Memory B cell (primary cell): ENCODE results near the gene PRKAG2.

Experiments used
- ATAC-seq: fragments of 150-1000 bp; cut with Tn5 transposase; 2 replicates; pipeline ENCODE4 v1.10.0; 2021; ENCODE audit warnings: low read depth, mild to moderate bottlenecking, moderate library complexity
- DNase-seq, 2 donors: peaks; one replicate each; pipeline ENCODE4 v3.0.0; 2022; ENCODE audit warnings: low spot score in 2 of 2
- H3K27ac Mint-ChIP-seq: one replicate; pipeline ENCODE4 v1.8.0; 2022; ENCODE audit warnings: mild to moderate bottlenecking, moderate library complexity, mixed read lengths
- H3K27me3 Mint-ChIP-seq: one replicate; pipeline ENCODE4 v1.8.0; 2022; ENCODE audit warnings: mixed read lengths
- H3K36me3 Mint-ChIP-seq: one replicate; pipeline ENCODE4 v1.8.0; 2022; ENCODE audit warnings: mild to moderate bottlenecking, mixed read lengths
- H3K4me1 Mint-ChIP-seq: one replicate; pipeline ENCODE4 v1.8.0; 2022; ENCODE audit warnings: mixed read lengths
- H3K4me3 Mint-ChIP-seq: one replicate; pipeline ENCODE4 v1.8.0; 2022; ENCODE audit warnings: mild to moderate bottlenecking, moderate library complexity, mixed read lengths
- H3K9me3 Mint-ChIP-seq: one replicate; pipeline ENCODE4 v1.8.0; 2022; ENCODE audit warnings: mixed read lengths

Gene PRKAG2

DNA sequence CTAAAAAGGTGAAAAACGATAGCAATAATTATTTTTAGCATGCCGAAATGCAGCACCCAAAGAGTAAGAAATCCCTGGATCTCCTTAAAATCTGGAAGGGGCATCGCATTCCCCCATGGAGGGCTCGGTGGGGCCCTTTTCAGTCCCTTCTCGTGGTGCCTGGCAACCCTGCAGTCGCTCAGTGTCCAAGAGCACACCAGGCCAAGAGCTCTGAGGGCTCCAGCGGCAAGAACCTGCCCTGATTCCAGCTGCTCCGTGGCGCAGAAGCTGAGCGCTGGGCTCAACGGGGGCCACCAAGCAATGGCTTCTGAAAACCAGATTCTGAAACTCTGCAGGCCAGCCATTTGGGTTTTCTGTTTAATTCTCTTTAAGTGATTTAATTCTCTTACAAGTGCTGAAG, 131.2 kb downstream of the PRKAG2 start:
- Mint-ChIP-seq H3K27me3 (no peaks in the 10 kb centered on the region), H3K9me3 (no peaks in the 10 kb centered on the region), H3K36me3 (peaks cover 8% of the 10 kb centered on the region), H3K27ac (no peak overlapping the region), H3K4me3 (no peak overlapping the region), H3K4me1 (peaks cover 4% of the 10 kb centered on the region)
- ATAC-seq (no peak), DNase-seq (no peak)

DNA sequence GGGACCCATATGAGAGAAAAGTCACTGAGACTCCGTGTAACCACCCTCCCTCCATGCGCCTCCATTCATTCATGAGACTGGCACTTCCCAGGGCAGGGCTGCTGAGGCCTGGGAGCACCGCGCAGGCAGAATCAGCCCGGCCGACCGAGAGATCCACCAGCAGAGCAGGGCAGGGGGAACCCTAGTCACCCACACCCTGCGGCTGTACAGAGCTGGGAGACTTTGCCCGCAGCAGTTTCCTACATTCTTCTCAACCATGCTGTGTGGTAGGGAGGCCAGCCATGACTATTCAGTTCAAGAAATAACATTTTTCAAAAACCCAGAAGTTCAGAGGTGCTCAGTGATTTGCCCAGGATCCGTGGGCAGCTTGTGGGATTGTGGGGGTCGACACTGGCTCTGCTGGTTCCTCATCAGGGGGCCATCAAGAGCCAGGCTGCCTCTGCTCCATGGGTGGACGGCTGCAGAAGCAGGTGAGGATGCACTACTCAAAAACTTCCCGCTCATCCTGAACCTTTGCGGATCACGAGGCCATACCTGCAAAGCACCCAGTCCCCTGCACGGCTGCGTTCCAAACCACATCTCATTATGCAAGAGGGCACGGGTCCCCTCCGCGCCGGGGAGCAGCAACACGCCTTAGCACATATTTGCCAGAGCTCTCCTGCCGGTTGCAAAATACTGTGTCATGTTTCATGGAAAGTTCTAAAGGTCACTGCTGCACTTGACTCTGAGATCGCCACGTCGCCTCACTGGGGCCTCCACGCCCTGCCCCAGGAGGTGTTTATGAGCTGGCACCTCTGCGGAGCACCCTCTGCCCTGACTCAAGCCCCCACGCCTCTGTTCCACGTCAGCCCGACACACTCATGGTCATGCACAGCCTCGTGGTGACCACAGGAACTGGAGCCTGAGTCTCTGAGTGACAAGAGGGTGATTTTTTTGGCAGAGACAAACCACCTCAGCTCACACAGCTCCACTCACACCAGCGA, 132.0 kb downstream of the PRKAG2 start:
- Mint-ChIP-seq H3K4me3 (no peak overlapping the region), H3K36me3 (peaks cover 10% of the 10 kb centered on the region), H3K27ac (no peak overlapping the region), H3K27me3 (no peaks in the 10 kb centered on the region), H3K9me3 (no peaks in the 10 kb centered on the region), H3K4me1 (peaks cover 4% of the 10 kb centered on the region)
- ATAC-seq, result no peak
- DNase-seq, result no peak

DNA sequence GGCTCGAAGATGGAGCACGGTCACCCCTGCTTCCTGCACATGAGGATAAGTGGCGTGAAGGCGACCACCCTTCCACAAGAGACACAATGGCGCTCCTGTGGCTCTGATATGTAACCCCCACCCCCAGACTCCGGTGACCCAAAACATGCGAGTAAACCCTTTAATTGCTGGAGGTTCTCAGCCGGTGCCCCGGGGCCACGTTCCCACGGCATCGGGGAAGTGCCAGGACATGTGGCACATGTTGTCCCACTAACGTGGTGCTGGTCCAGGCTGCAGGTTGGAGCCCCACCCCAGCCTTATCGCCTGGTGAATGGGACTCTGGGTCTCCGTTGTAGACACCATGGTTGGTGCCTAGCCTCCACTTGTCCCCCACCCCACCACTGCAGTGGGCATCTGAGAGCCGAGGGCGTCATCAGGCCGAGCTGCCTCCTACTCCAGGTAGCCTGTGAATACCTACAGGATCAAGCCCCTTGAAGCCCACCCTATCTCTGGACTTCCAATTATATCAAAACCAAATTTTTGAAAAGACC, 132.8 kb downstream of the PRKAG2 start:
- H3K27ac Mint-ChIP-seq, result no peak overlapping the region
- H3K9me3 Mint-ChIP-seq, result no peaks in the 10 kb centered on the region
- no peaks in the 10 kb centered on the region for H3K27me3 Mint-ChIP-seq
- peaks cover 7% of the 10 kb centered on the region for H3K4me1 Mint-ChIP-seq
- ATAC-seq (no peak), DNase-seq (no peak)
- peaks cover 8% of the 10 kb centered on the region for H3K36me3 Mint-ChIP-seq
- H3K4me3 Mint-ChIP-seq, result no peak overlapping the region

DNA sequence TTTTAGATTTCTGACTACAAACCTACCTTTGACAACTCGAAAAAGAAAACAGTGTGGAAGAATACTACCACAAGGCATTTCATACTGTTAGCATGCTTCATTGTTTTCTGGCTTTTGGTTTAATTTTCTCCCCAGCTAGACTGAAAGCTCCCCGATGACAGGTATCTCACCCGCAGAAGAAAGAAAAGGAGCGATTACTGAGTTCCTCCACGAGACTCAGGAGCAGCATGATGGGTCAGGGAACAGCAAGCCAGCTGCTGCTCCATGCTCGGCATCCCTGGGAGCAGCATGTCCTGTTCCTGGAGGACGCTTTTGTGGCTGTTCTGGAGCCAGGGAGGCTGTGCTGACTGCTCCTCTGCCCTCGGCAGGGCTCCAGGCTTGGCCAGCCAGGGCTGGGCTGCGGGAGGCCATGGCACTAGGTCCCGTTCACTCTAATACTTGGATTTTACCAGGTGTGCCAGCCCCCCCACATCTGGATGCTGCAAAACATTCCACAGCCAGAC, 133.4 kb downstream of the PRKAG2 start:
- Mint-ChIP-seq H3K4me3 (no peak overlapping the region), H3K36me3 (peaks cover 7% of the 10 kb centered on the region), H3K27ac (no peak overlapping the region), H3K27me3 (no peaks in the 10 kb centered on the region), H3K4me1 (peaks cover 7% of the 10 kb centered on the region), H3K9me3 (no peaks in the 10 kb centered on the region)
- DNase-seq (no peak), ATAC-seq (no peak)

DNA sequence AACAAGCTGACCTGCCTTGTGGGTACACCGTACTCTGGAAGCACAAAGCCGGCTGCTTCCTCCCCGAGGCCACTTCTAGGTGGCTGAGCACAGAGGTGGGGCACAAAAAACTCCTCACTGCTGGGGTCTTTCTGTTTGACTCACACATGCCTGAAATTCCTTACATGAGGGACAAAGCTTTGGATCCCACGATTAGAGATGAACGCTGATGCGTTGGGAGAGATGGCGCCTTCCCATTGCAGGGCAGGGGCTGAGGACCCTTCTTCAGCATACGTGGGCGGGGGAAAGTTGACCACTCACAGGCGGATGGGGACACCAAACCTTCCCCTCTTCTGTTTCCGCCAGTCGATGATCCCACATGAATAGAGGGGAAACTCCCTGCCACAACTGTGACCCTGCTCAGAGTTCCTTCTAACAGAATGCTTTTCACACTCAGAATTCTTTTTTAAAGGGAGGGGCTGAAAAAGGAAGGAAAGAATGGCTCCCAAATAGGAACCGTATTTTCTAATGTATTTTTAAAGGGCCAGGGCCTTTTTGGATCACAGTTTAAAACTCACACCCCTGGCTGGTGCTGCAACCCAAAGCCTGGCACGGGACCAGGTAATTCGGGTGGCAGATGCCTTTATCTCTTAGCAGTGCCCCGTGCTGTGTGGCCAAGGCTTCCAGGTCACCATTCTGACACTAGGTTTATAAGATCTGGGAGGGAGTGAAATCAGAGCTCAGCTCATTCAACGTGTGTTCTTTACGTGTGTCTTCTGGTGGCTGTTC, 134.0 kb downstream of the PRKAG2 start:
- no peak for ATAC-seq
- Mint-ChIP-seq H3K27ac (no peak overlapping the region), H3K27me3 (no peaks in the 10 kb centered on the region), H3K4me3 (no peak overlapping the region), H3K36me3 (peaks cover 7% of the 10 kb centered on the region), H3K9me3 (no peaks in the 10 kb centered on the region), H3K4me1 (peaks cover 7% of the 10 kb centered on the region)
- DNase-seq, result no peak

DNA sequence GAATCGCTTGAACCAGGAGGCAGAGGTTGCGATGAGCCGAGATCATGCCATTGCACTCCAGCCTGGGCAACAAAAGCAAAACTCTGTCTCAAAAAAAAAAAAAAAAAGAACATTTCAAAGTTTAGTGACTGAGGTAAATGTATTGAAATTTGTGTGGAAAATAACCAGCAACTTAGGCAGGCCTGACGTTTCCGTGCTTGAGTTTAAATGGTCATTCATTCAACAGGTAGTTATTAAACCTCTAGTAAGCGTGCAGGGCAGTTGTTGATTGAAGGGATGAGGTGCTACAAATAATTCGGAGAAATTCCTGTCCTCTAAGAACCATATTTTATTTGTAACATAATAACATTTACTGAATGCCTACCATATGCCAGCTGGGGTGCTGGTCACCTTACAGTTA, 135.3 kb downstream of the PRKAG2 start:
- ATAC-seq, result no peak
- no peaks in the 10 kb centered on the region for H3K9me3 Mint-ChIP-seq

DNA sequence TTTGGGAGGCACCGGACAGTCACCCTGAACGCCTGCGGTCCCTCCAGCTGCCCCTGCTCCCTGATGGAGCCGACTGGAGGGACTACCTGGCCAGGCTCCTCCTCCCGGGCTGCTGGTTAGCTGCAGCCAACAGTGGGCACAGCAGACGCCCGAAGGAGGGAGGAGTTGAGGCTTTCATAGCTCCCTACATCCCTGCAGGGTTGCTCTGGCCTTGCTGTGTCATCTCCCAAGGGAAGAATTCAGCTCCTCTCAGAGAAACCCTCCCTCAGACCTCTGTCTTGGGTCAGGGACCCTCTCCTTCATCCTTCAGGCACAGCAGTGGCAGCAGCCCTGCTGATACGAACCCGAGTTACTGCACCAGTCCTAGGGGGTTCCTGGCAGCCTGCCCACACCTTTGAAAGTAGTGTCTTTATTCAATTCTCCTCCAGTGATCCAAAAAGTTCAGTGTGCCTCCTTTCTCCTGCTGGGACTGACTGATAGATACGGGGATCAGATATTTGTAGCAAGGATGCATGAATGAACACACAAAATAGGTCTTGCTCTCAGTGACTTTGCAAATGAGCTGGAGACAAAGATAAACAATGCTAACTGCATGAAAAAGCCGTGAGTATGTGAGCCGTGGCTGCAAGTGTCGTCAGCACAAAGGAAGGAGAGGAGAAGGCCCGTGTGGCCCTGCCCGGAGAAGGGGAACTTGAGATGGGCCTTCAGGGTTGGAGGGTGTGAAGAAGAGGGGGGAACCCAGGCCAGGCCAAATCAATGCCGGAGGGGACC, 136.6 kb downstream of the PRKAG2 start:
- H3K36me3 Mint-ChIP-seq, result peaks cover 7% of the 10 kb centered on the region
- ATAC-seq, result no peak

More for the DNA sequence above, 135.3 kb downstream of the PRKAG2 start:
- H3K27me3 Mint-ChIP-seq, result no peaks in the 10 kb centered on the region
- no peak for DNase-seq
- no peak overlapping the region for H3K4me3 Mint-ChIP-seq
- H3K4me1 Mint-ChIP-seq, result peaks cover 8% of the 10 kb centered on the region
- peaks cover 7% of the 10 kb centered on the region for H3K36me3 Mint-ChIP-seq
- H3K27ac Mint-ChIP-seq, result no peak overlapping the region

DNA sequence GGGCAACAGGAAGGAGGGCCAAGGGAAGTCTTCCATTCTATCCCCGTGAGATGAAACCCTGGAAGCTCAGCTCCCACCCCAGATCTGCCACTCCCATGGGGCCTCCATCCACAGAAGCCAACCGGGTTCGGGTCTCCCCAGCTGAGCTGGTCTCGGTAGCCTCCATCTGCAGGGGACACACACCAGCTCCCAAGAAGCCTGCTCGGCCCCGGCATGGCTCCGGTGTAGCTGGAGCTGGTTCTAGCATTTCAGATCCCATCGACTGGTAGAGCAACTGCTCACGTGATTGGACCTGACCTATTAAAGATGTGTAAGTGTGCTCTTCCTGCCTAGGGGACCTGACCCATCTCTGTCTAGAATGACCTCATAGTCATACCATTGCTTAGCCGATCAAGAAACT, 138.0 kb downstream of the PRKAG2 start:
- Mint-ChIP-seq H3K27me3 (no peaks in the 10 kb centered on the region), H3K4me3 (no peak overlapping the region), H3K9me3 (no peaks in the 10 kb centered on the region)

More for the DNA sequence above, 136.6 kb downstream of the PRKAG2 start:
- Mint-ChIP-seq H3K4me1 (peaks cover 11% of the 10 kb centered on the region), H3K27ac (no peak overlapping the region), H3K27me3 (no peaks in the 10 kb centered on the region), H3K4me3 (no peak overlapping the region), H3K9me3 (no peaks in the 10 kb centered on the region)
- no peak for DNase-seq

DNA sequence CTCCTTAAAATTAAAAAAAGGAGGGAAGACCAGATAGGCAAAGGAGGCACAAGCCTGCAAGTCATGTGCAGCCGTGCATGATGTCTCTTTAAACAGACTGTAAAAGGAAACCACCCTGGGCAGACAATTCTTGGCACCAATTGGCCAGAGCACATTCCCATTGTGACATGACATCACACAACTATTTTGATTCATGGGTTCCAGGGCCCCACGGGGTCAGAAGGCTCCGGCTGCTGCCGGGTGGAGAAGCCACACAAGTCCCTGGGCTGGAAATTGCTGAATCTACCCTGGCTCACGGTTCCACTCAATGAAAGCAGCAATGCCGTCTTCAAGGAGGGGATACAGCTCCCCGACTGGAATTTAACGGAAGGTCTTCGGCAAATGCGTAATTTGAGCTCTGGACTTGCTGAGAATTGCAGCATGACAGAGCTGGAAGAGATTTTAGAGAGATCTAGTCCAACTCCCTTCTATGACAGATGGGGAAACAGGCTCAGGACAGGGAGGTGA, 140.5 kb downstream of the PRKAG2 start:
- no peak for DNase-seq
- no peak overlapping the region for H3K4me3 Mint-ChIP-seq
- no peaks in the 10 kb centered on the region for H3K27me3 Mint-ChIP-seq
- peaks cover 8% of the 10 kb centered on the region for H3K4me1 Mint-ChIP-seq
- H3K27ac Mint-ChIP-seq, result no peak overlapping the region
- H3K36me3 Mint-ChIP-seq, result peaks cover 7% of the 10 kb centered on the region
- H3K9me3 Mint-ChIP-seq, result no peaks in the 10 kb centered on the region
- no peak for ATAC-seq

More for the DNA sequence above, 138.0 kb downstream of the PRKAG2 start:
- DNase-seq (no peak), ATAC-seq (no peak)
- Mint-ChIP-seq H3K27ac (no peak overlapping the region), H3K4me1 (peaks cover 11% of the 10 kb centered on the region), H3K36me3 (peaks cover 7% of the 10 kb centered on the region)

DNA sequence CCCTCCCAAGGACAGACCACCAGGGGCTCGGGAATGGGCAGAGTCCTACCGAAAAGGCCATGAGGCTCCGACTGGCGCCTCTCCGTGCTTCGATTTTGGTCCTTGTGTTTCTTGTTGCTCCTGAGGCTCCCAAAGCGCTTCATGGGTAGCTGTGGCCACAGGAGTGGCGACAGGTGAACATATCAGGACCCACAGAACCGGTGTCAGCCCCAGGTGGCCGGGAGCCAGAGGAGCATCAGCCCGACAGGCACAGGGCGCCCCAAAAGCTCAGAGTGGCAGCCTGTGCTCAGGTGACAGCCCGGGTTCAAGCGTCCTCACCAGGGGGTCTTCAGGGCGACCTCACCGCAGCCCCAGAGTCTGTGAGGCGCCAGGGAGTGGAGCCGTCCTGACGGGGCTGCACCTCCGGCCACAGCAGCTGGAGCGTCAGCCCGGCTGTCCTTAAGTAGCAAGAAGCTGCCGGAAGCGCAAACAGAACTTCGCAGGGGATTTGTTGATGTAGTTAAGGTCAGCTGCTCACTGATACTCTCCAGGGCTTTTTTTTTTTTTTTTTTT, 141.0 kb downstream of the PRKAG2 start:
- no peaks in the 10 kb centered on the region for H3K27me3 Mint-ChIP-seq
- no peak overlapping the region for H3K27ac Mint-ChIP-seq
- no peak for DNase-seq
- H3K9me3 Mint-ChIP-seq, result no peaks in the 10 kb centered on the region
- no peak overlapping the region for H3K4me3 Mint-ChIP-seq
- no peak for ATAC-seq
- peaks cover 8% of the 10 kb centered on the region for H3K4me1 Mint-ChIP-seq
- H3K36me3 Mint-ChIP-seq, result peaks cover 7% of the 10 kb centered on the region

DNA sequence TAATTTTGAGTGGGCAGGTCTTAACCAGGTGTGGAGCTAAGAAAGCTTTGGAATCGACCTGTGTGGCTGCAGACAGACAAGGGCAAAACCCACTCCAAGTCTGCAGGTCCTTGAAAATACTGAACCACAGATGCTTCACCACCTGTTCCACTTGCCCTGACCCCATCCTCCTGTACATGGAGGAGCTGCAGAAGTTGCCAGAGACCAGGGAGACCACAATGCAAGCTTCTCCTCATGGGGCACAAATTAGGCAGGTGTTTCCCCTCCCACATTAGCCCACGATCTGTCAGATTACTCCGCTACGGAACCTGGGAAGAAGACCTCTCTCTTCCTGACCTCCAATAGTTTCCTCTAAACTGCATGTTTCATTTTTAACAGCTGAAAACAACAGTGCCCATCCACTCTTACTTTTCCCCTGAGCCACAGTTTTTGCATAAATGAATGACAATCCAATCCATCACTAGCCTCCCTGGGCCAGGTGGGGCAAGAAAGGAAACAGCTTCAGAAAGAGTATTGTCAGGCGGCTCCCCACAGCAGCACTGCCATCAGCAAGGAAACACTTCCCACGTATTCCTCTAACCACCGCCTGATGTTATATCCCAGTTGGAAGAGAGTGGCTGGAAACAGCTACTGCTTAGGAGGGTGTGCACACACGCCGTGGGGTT, 141.6 kb downstream of the PRKAG2 start:
- Mint-ChIP-seq H3K27ac (no peak overlapping the region), H3K36me3 (peaks cover 4% of the 10 kb centered on the region), H3K9me3 (no peaks in the 10 kb centered on the region), H3K4me1 (peaks cover 11% of the 10 kb centered on the region), H3K4me3 (no peak overlapping the region), H3K27me3 (no peaks in the 10 kb centered on the region)
- ATAC-seq, result no peak
- DNase-seq, result no peak

DNA sequence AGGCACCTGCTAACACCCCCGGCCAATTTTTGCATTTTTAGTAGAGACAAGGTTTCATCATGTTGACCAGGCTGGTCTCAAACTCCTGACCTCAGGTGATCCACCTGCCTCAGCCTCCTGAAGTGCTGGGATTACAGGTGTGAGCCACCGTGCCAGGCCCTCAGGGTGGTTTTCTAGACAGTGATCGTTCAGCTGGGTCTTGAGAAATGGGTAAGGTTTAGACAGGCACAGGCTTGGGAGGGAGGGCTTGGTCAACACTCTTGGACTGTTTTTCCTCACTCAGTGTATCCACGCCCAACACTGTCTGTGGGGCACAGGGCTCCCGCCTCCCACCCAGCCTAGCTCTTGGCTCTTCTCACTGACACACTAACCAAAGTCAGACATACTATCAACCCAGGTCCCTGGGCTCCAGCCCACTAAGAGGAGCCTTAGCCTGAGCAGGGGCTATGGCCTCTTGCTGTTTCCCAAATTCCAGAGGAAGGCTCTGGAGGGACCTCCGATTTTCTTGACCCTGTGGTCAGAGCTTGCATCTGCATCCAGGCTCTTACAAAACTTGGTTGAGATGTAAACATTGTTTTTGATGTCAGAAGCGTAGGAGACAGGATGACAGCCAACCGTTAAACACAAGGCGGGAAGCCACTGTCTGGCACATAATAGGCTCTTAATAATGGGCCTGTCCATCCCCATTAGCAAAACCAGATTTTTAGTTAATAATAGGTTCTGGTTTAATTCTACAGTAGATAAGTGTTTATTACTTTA, 143.9 kb downstream of the PRKAG2 start:
- Mint-ChIP-seq H3K9me3 (no peaks in the 10 kb centered on the region), H3K4me1 (peaks cover 21% of the 10 kb centered on the region), H3K36me3 (no peaks in the 10 kb centered on the region), H3K27me3 (no peaks in the 10 kb centered on the region), H3K27ac (no peak overlapping the region), H3K4me3 (no peak overlapping the region)
- DNase-seq (no peak), ATAC-seq (no peak)
